IMR-90 (cell line): ENCODE data around the gene ADAT1. TPM values are rescaled to one million over a fixed set of nuclear protein-coding genes. Genes with fewer than 3 reads are reported as not detected.

ENCODE experiments used
- ATAC-seq: fragments of 200-7000 bp; cut with Tn5 transposase; 2 replicates; pipeline ENCODE4 v1.9.1; 2020; ENCODE audit warnings: low read depth, mild to moderate bottlenecking, moderate library complexity
- BruUV-seq: library from RNA; stranded (reverse); fragments of 400-500 nt; replicated peaks from 2 replicates; lab custom pipeline; 2021; lab: Mats Ljungman, UMichigan
- CTCF ChIA-PET: fragments of 300-600 bp; formaldehyde crosslinking; extraction: SDS; loops from one replicate; lab custom pipeline; 2021; ENCODE audit warnings: antibody characterized with exemption; lab: Yijun Ruan, JAX
- POLR2A ChIA-PET: fragments of 300-600 bp; sonication (Branson Sonifier 250); formaldehyde crosslinking; loops from one replicate; lab custom pipeline; 2022; ENCODE audit warnings: antibody characterized with exemption; ENCODE audit not compliant: unreplicated experiment; lab: Charles Lee
- DNase-seq: peaks from one replicate; pipeline ENCODE4 v3.0.0; 2013
- H2AFZ ChIP-seq: replicated peaks from 2 replicates; pipeline ENCODE3; 2013; ENCODE audit warnings: low read length, mild to moderate bottlenecking; ENCODE audit not compliant: poor library complexity
- H2AK5ac ChIP-seq: 2 replicates; pipeline ENCODE4 v1.6.1; 2013; ENCODE audit warnings: low read depth, low read length, inconsistent platforms
- H2AK9ac ChIP-seq: replicated peaks from 2 replicates; pipeline ENCODE3; 2013; ENCODE audit warnings: mild to moderate bottlenecking, low read depth, low read length, moderate library complexity; ENCODE audit not compliant: poor library complexity
- H2BK120ac ChIP-seq: 2 replicates; pipeline ENCODE4 v1.6.1; 2013; ENCODE audit warnings: low read depth, low read length, inconsistent platforms
- H2BK15ac ChIP-seq: 3 replicates; pipeline ENCODE4 v1.6.1; 2013; ENCODE audit warnings: low read depth, low read length, inconsistent platforms
- H2BK20ac ChIP-seq: 2 replicates; pipeline ENCODE4 v1.6.1; 2013; ENCODE audit warnings: low read depth, mild to moderate bottlenecking, inconsistent platforms, low read length, moderate library complexity
- H2BK5ac ChIP-seq: 2 replicates; pipeline ENCODE4 v1.6.1; 2013; ENCODE audit warnings: mild to moderate bottlenecking, low read depth, low read length, inconsistent platforms; ENCODE audit not compliant: poor library complexity, severe bottlenecking
- H3K14ac ChIP-seq: replicated peaks from 2 replicates; pipeline ENCODE4 v1.6.1; 2013; ENCODE audit warnings: low read depth, low read length, inconsistent platforms
- H3K18ac ChIP-seq: 2 replicates; pipeline ENCODE4 v1.6.1; 2013; ENCODE audit warnings: low read depth, low read length, control low read depth
- H3K23ac ChIP-seq: 2 replicates; pipeline ENCODE4 v1.6.1; 2013; ENCODE audit warnings: low read depth, low read length, inconsistent platforms
- H3K27ac ChIP-seq: 2 replicates; pipeline ENCODE4 v1.5.1; 2013; ENCODE audit warnings: mild to moderate bottlenecking, control low read depth, low read length; ENCODE audit not compliant: insufficient read depth
- H3K27me3 ChIP-seq: 2 replicates; pipeline ENCODE4 v1.6.1; 2013; ENCODE audit warnings: low read length; ENCODE audit not compliant: control insufficient read depth, insufficient read depth
- H3K36me3 ChIP-seq: 2 replicates; pipeline ENCODE4 v1.6.1; 2013; ENCODE audit warnings: low read length, mixed read lengths; ENCODE audit not compliant: control insufficient read depth, insufficient read depth
- H3K4ac ChIP-seq: 2 replicates; pipeline ENCODE4 v1.6.1; 2013; ENCODE audit warnings: low read depth, low read length, inconsistent platforms
- H3K4me1 ChIP-seq: 2 replicates; pipeline ENCODE4 v1.6.1; 2013; ENCODE audit warnings: low read length, mixed read lengths; ENCODE audit not compliant: control insufficient read depth, insufficient read depth
- H3K4me2 ChIP-seq: 2 replicates; pipeline ENCODE4 v1.6.1; 2013; ENCODE audit warnings: low read depth, mild to moderate bottlenecking, control low read depth, low read length, moderate library complexity
- H3K4me3 ChIP-seq: 2 replicates; pipeline ENCODE4 v1.5.1; 2013; ENCODE audit warnings: low read depth, mild to moderate bottlenecking, control low read depth, low read length, moderate library complexity; ENCODE audit not compliant: insufficient read depth
- H3K56ac ChIP-seq: 2 replicates; pipeline ENCODE4 v1.6.1; 2013; ENCODE audit warnings: low read length, inconsistent platforms; ENCODE audit not compliant: insufficient read depth; ENCODE audit errors: extremely low read depth
- H3K79me1 ChIP-seq, 2 experiments: 2 replicates each; pipeline ENCODE4 v1.6.1; 2013; ENCODE audit warnings: low read length in 2 of 2, inconsistent platforms in 1 of 2, low read depth in 1 of 2
- H3K9ac ChIP-seq: 2 replicates; pipeline ENCODE4 v1.6.1; 2013; ENCODE audit warnings: low read depth, low read length, control low read depth
- H3K9me1 ChIP-seq: 2 replicates; pipeline ENCODE4 v1.6.1; 2013; ENCODE audit warnings: low read length, inconsistent platforms; ENCODE audit not compliant: insufficient read depth
- H3K9me3 ChIP-seq: 2 replicates; pipeline ENCODE4 v1.6.1; 2013; ENCODE audit warnings: low read length; ENCODE audit not compliant: control insufficient read depth, insufficient read depth
- H4K20me1 ChIP-seq: 2 replicates; pipeline ENCODE4 v1.6.1; 2013; ENCODE audit warnings: low read length, inconsistent platforms; ENCODE audit not compliant: insufficient read depth
- H4K5ac ChIP-seq: 2 replicates; pipeline ENCODE4 v1.6.1; 2013; ENCODE audit warnings: mild to moderate bottlenecking, low read depth, low read length, control low read depth
- H4K8ac ChIP-seq, 2 experiments: 2 replicates each; pipeline ENCODE4 v1.6.1; 2013; ENCODE audit warnings: low read depth in 2 of 2, low read length in 2 of 2, control low read depth in 1 of 2, inconsistent platforms in 1 of 2
- H4K91ac ChIP-seq: 2 replicates; pipeline ENCODE4 v1.6.1; 2013; ENCODE audit warnings: low read depth, low read length, inconsistent platforms; ENCODE audit not compliant: insufficient read depth
- BHLHE40 ChIP-seq: fragments of 150-350 bp; IDR thresholded peaks from 2 replicates; pipeline ENCODE4 v1.6.1; 2016; ENCODE audit warnings: mild to moderate bottlenecking, low read depth, low read length
- CEBPB ChIP-seq: IDR thresholded peaks from 2 replicates; pipeline ENCODE4 v1.6.1; 2012; ENCODE audit warnings: low read depth, low read length, improper control_type of control experiment
- CHD1 ChIP-seq: IDR thresholded peaks from 2 replicates; pipeline ENCODE4 v1.6.1; 2012; ENCODE audit warnings: low read depth, low read length, improper control_type of control experiment
- CTCF ChIP-seq: conservative IDR thresholded peaks from 2 replicates; pipeline ENCODE4 v1.5.1; 2012; ENCODE audit warnings: mild to moderate bottlenecking, low read depth, low read length, improper control_type of control experiment
- ELK1 ChIP-seq: fragments of 150-350 bp; IDR thresholded peaks from 2 replicates; pipeline ENCODE4 v1.6.1; 2016; ENCODE audit warnings: low read depth, mild to moderate bottlenecking, low read length, moderate library complexity, borderline replicate concordance
- FOS ChIP-seq: fragments of 150-350 bp; IDR thresholded peaks from 2 replicates; pipeline ENCODE4 v1.6.1; 2016; ENCODE audit warnings: low read depth, low read length
- MAZ ChIP-seq: IDR thresholded peaks from 2 replicates; pipeline ENCODE4 v1.6.1; 2012; ENCODE audit warnings: low read depth, mild to moderate bottlenecking, low read length, improper control_type of control experiment, moderate library complexity, borderline replicate concordance
- MXI1 ChIP-seq: IDR thresholded peaks from 2 replicates; pipeline ENCODE4 v1.6.1; 2012; ENCODE audit warnings: low read depth, mild to moderate bottlenecking, low read length, moderate library complexity, borderline replicate concordance
- SMC3 ChIP-seq: fragments of 150-350 bp; IDR thresholded peaks from 2 replicates; pipeline ENCODE4 v1.6.1; 2016; ENCODE audit warnings: low read depth, mild to moderate bottlenecking, antibody characterized with exemption, low read length, moderate library complexity
- WGBS, 2 experiments: methylation state at CpG; one replicate each; pipeline versions ENCODE4 v1.1.5 to v1.1.7; 2013; ENCODE audit warnings: missing lambda C conversion rate in 2 of 2; ENCODE audit not compliant: insufficient read length in 1 of 2; ENCODE audit errors: extremely low coverage in 2 of 2; 5-methylcytosine and 5-hydroxymethylcytosine counted together
- dilution Hi-C: fragments of 300-500 bp; cut with HindIII; formaldehyde crosslinking; loops from one replicate; pipeline ENCODE4 v1.14.3; 2018; ENCODE audit warnings: low sequenced_read_pairs; ENCODE audit not compliant: unreplicated experiment
- in situ Hi-C: fragments of 300-500 bp; cut with MboI; formaldehyde crosslinking; loops from 3 replicates; pipeline ENCODE4 v1.14.3; 2019; ENCODE audit warnings: low sequenced_read_pairs, inconsistent platforms, mixed read lengths
- intact Hi-C: fragments of 100-400 bp; cut with micrococcal nuclease; formaldehyde crosslinking; loops from 2 replicates; pipeline ENCODE4 v1.10.0; 2022
- polyA plus RNA-seq, 3 experiments: library from polyadenylated mRNA; depleted of rRNA; stranded (reverse); fragments of >200 nt; gene quantifications; 2 replicates each; pipeline ENCODE4 v1.2.3, GENCODE V29; 2012; ENCODE audit warnings: low replicate concordance in 1 of 3
- total RNA-seq: library from RNA; depleted of rRNA; stranded (reverse); fragments of >200 nt; gene quantifications from 2 replicates; pipeline ENCODE4 v1.2.3, GENCODE V29; 2012

Gene ADAT1
- total and polyA plus RNA-seq, 2 of the 4 experiments (the other 2 are of a cell fraction) = 22.7 to 52.9 TPM

GRCh38 chr16:75565640-75566039 lies 57.4 kb downstream of the ADAT1 start:
- H3K18ac ChIP-seq = no peak overlapping the region
- H3K56ac ChIP-seq = peak overlapping the region; percentile 58; the same call in 1 of the 2 replicates
- H2AFZ ChIP-seq = peak overlapping the region; percentile 99
- H3K27ac ChIP-seq = peak overlapping the region; percentile 31
- H2BK120ac ChIP-seq = no peak overlapping the region
- H2BK20ac ChIP-seq = no peak overlapping the region
- DNase-seq = no peak
- H3K27me3 ChIP-seq = peaks cover 4% of the 10 kb centered on the region
- peak overlapping the region; percentile 44 for H2BK5ac ChIP-seq
- ChIA-PET POLR2A (interaction anchor here (0.5 kb wide), 1 partner anchor 184 kb away, joined by 5 read pairs; no protein-coding TSS in a partner anchor), CTCF (interaction anchor here (0.8 kb wide), 1 partner anchor 93 kb away, joined by 3 read pairs; no protein-coding TSS in a partner anchor)
- peaks cover 4% of the 10 kb centered on the region; the same call in 1 of the 2 replicates for H3K4me1 ChIP-seq
- peak overlapping the region; percentile 10 to 94; a peak in 3 of 4 replicates for H4K8ac ChIP-seq
- H4K91ac ChIP-seq = no peak overlapping the region; the same call in 1 of the 2 replicates
- H3K4ac ChIP-seq = peak overlapping the region; percentile 76
- TF ChIP-seq MAZ = no peak
- no peak for TF ChIP-seq CHD1
- no peak for TF ChIP-seq ELK1
- TF ChIP-seq BHLHE40 = no peak
- no peak for TF ChIP-seq CEBPB
- TF ChIP-seq FOS = no peak
- no peak for TF ChIP-seq CTCF
- TF ChIP-seq MXI1 = no peak
- TF ChIP-seq SMC3 = no peak
- H3K4me3 ChIP-seq = peak overlapping the region; percentile 54
- peak overlapping the region; percentile 88 for H3K14ac ChIP-seq
- peaks cover 22% of the 10 kb centered on the region for H3K36me3 ChIP-seq
- 0 out of 2 replicates have a peak overlapping the region, but pooled peaks have one; percentile 15 for H2AK5ac ChIP-seq
- H3K23ac ChIP-seq = peak overlapping the region; percentile 58; the same call in 1 of the 2 replicates
- peak overlapping the region; percentile 53 for H2AK9ac ChIP-seq
- H4K5ac ChIP-seq = peak overlapping the region; percentile 10
- no peak for ATAC-seq
- in situ Hi-C loops = no loop called here
- no TSS peak for BruUV-seq
- 3% methylated on average over 10 of the region's 15 CpGs; no CpG with 5 or more reads in 1 of the 2 experiments for WGBS, 2 experiments
- peaks cover 26 to 44% of the 10 kb centered on the region in 2 experiments for H3K79me1 ChIP-seq
- peaks cover 14% of the 10 kb centered on the region for H3K9me1 ChIP-seq
- intact Hi-C loops = loop anchor here (1.0 to 5.0 kb wide), 2 partner anchors 48 to 93 kb away; no protein-coding TSS in a partner anchor
- H4K20me1 ChIP-seq = peaks cover 20% of the 10 kb centered on the region
- dilution Hi-C loops = no loop called here
- no peaks in the 10 kb centered on the region for H3K9me3 ChIP-seq
- peak overlapping the region; percentile 89 for H3K4me2 ChIP-seq
- H2BK15ac ChIP-seq = peak overlapping the region; percentile 49; the same call in 1 of the 3 replicates
- H3K9ac ChIP-seq = peak overlapping the region; percentile 56
